D341Med (cell line): Measurements from ENCODE around the gene ARL15.
"Not testable (repeated sequence)": the region's sequence is repeated elsewhere in the genome, so short reads cannot be mapped to it uniquely, and the experiment has no call there.

Source experiments
- DNase-seq: peaks from one replicate; pipeline ENCODE4 v3.0.0; 2012; ENCODE audit warnings: low spot score

Gene ARL15

GRCh38 chr5:53982319-53982718 lies 328.1 kb downstream of the ARL15 start:
- not testable (repeated sequence) for DNase-seq

DNA sequence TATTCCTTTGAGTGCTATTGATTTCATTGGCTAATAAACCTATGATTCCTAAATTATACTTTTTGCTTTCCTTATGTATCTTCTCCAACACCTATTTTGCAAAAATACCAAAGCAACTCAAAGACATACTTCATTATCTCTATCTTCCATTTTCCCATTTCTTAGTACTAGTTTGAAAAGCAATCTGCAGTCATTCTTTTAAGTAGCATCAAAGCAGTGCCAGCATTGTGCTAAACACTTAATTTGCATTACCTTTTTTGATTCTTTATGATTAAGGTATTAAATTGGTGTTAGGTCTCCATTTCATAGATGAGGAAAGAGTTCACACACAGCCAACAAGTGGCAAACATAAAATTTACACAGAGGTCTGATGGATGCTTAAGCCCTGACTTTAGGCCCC lies 330.3 kb downstream of the ARL15 start:
- no peak for DNase-seq

- no peak for DNase-seq
These were observed 336.4 kb downstream of the ARL15 start for GRCh38 chr5:53974021-53974420.

DNA sequence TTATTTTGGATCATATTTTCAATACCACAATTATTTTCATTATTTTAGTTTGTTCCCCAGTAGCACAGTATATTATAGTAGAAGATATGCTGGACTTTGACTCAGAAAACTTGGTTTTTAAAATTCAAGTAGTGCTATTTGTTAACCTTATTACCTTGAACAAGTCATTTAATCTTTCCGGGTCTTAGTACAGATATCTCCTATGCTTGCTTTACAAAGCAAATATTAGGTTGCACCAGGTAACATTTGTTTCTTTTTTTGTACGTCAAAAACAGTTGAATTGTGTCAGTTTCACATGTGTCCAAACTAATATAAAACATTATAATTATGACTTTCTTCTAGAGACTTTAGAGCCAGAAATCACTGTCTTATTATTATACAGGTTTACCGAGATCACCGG lies 338.1 kb downstream of the ARL15 start:
- DNase-seq: no peak

DNA sequence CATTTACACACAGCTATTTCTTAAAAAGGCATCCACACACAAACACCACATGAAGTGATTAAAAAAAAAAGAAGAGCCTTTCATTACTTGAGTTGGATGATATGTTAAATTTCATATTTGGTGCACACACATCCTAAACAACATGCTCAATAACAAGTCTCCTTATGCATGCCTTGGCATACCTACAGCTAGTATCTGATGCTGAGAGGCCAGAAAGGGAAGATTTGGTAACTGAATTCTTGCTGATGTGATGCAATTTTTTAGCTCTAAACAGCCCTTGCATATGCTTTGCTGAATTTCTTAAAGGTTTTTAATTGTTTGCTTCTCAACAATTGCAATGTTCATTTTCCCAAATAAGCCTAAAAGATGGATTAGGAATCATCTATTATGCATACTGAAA lies 338.8 kb downstream of the ARL15 start:
- no peak for DNase-seq

DNA sequence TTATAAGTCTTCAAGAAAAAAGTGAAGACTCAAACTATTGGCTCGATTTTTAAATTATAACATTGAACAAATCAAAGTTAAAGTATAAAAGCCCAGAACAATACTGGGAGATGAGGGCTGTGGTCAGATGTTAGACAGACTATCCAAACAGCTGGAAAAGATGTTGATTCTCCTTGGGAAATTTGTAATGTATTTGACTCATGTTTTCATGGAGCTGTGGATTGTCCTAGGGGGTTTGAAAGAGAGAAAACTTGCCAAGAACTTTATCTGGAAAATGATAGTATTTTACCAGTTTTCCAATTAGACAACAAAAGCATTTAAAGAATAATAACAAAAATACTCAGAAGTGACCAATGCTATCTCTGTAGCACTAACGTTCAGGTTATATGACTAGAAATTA lies 339.2 kb downstream of the ARL15 start:
- DNase-seq: no peak

DNA sequence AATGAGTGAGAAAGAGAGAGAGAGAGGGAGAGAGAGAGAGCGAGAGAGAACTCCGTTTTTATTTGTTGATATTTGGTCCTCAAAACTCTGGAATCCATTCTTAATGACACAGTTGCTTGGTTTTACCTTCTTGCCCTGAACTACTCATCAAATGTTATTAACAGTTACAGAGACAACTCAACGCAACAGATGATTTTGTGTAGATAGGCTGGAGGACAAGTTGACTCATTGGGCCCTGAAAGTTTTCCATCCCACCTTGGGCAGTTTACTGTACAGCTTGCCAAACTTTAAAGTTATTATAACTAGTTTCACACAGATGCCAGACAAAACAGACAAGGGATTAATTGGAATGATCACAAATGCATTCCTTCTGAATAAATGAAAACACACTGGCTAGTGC lies 339.9 kb downstream of the ARL15 start:
- no peak for DNase-seq

- no peak for DNase-seq
These were observed 341.1 kb downstream of the ARL15 start for GRCh38 chr5:53969176-53969730.

GRCh38 chr5:53965459-53965858 lies 344.9 kb downstream of the ARL15 start:
- no peak for DNase-seq

- DNase-seq: no peak
These were observed 346.4 kb downstream of the ARL15 start for GRCh38 chr5:53963958-53964357.

GRCh38 chr5:53962306-53962705 lies 348.1 kb downstream of the ARL15 start:
- no peak for DNase-seq

GRCh38 chr5:53956632-53957031 lies 353.7 kb downstream of the ARL15 start:
- no peak for DNase-seq

- no peak for DNase-seq
These were observed 354.2 kb downstream of the ARL15 start for GRCh38 chr5:53956196-53956595.

GRCh38 chr5:53950621-53951020 lies 359.8 kb downstream of the ARL15 start:
- DNase-seq: no peak

DNA sequence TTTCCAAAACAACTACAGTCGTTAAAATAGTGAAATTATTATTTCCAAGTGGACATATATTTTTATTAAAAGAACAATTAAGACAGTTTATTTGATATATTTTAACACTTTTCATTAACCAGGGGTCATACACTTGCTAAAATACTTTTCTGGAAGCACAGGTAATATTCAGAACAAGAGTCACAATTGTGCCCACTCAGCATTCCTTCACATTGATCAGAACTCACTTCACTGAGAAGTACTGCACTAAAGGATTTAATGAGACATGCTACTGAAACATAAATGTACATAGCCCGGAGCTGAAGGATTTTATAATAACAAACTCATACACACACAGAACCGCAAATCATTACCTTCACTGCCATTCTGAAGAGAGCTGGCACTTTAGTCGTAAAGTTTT lies 361.8 kb downstream of the ARL15 start:
- DNase-seq: no peak

DNA sequence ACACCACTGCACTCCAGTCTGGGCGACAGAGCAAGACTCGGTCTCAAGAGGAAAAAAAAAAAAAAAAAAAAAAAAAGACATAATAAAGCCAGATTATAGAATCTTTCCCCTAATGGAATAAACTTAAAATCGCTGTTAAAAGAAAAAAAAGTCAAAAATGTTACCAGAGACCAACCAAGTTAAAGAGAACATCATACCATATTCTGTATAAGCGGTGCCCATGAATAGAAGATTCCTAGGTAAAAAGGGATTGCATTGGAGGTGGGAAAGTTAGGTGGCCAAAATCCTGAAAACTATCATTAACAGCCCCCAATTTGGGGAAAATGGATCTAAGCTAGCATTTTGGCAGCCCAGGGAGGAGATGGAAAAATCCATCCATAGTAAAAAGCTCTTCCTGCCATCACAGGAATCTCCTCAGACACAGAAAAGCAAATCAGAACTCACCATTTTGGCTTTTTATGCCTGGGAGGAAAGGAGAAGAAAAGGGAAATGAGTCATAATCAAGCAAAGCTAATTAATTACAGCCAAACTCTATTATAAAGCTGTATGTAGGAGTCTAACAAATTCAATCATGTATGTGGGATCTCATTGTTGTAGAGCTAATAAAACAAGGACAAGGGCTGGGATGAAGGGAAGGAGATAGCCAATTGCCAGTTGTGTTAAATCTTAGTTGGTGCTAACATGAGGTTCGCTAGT lies 363.8 kb downstream of the ARL15 start:
- DNase-seq: no peak

DNA sequence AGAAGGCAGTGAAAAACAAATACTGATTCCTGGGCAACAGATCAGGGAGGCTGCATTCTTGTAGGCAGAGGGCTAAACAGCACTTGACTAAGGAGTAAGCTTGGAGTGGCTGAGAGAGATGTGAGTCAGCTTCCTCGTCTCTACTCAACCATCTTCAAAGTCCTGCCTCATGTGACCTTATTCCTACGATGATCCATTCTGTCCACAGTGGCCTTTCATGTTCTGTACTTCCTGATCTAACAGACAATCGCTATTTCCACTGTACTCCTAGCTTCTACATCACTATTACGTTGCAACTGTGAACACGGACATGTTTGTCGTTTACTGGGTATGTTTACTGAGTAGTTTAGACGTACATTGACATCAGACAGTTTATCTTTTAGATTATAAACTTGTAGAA lies 365.4 kb downstream of the ARL15 start:
- DNase-seq: no peak

DNA sequence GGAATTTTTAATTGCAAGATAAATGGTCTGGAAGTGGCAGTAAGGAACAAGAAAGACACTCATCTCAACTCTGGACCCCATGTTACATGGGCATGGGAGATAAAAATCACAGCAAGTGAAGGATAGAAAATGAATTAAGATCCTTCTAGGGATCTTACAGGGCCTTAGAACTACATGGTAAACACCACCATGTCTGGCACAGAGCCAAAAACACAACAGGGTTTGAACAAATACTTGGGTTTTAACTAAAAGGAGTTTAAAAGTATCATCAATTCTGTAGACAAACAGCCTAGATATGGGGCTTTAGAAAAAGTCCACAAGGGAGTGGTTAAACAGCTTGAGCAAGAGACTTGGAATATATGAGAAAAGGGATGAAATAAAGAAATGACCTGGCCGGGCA lies 366.4 kb downstream of the ARL15 start:
- DNase-seq: no peak

DNA sequence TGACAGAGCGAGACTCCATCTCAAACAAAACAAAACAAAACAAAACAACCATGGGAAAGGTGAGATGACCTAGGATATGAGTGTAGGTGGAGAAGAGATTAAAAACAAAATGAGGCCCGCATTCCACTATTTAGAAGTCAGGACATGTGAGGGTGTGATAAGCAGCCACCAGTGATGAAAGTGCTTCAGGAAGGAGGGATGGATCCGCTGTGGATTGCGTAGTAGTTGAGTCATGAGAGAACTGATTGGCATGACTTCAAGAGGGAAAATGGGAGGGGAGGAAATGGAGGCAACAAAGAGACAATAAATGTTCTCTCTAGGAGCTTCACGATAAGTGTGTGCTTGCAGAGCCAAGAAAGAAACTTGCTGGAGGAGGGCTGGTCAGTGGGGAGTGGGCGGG lies 367.6 kb downstream of the ARL15 start:
- no peak for DNase-seq

DNA sequence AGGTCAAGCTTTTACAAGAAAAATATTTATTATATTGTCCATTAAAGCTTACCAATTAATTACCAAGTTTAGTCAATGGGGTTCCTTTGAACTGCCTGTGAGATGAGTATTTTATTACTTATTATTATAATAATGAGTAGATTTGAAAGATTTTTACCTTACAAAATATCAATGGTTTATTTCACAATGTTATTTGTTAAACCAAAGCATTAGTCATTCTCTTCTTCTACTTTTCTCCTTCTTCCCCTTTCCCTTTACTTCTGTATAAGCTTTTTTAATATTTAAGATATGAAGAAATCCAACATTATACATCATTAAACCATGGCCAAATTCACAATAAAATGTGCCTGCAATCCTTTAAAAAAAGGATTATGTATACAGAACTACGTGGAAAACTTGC lies 369.5 kb downstream of the ARL15 start:
- no peak for DNase-seq

DNA sequence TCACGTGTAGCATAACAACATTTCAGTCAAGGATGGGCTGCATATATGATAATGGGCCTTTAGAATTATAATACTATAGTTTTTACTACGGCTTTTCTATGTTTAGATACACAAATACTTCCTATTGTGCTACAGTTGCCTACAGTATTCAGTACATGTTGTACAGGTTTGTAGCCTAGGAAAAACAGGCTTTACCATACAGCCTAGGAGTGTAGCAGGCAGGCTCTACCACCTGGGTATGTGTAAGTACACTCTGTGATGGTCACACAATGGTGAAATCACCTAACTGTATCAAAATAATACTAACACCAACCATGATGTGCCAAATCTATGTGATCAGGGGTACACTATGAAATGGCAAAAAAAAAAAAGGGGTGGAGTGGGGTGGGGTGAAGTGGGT lies 372.9 kb downstream of the ARL15 start:
- no peak for DNase-seq

DNA sequence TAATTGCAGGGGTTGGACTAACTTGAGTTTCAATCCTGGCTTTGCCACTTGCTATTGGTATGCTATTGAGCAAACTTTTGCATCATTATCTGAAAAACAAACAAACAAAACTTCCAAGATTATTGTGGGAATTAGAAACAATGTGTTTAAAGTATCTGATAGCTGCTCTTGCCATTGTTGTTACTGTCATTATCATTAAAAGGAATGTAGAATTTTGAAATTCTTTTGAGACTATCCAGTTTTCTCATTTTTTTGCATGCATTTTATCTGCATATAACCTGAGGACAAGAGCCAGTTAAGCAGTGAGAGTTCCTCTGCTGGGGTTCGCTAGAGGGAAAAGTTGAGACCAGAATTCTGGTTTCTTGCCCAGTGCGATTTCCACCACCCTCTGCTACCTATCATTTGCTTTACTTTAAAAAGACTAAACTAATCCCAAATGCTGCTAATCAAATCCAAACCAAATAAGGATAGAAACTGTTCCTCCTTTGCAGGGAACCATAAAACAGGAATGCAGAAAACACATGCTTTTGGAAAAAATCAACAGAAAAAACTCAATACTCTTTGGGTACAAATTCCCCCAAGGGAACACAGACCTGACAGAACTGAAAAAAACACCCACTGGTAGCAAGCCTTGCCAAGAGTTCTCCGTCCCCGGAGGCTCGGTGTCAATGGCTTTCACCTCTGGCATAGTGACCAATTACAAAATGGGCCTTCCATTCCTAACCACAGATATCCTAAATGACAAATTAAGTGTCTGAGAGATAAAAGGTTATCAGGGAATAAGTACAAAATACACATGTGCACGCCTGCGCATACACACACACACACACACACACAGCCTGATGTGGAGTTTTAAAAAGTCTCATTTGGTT lies 373.7 kb downstream of the ARL15 start:
- no peak for DNase-seq

- DNase-seq: no peak
These were observed 376.1 kb downstream of the ARL15 start for GRCh38 chr5:53934151-53934820.
